ENCODE measurements around the gene FAM76B. TPM values are rescaled to one million over a fixed set of nuclear protein-coding genes. Genes with fewer than 3 reads are reported as not detected.

Gene FAM76B
- total RNA-seq, 1 donor from 2014 or later = 9.2 TPM

- DNase-seq (ENCODE audit: low spot score) = no peak
- intact Hi-C loops (cut with DNase I) = loop anchor here (5.0 kb wide), 1 partner anchor 593 kb away; the partner anchor contains the start of gene CCDC82
Observed at GRCh38 chr11:95794086-95794485, 4.5 kb upstream of the FAM76B start.

- intact Hi-C loops (cut with DNase I) = loop anchor here (5.0 kb wide), 1 partner anchor 594 kb away; the partner anchor contains the start of gene CCDC82
- DNase-seq (ENCODE audit: low spot score) = no peak
Observed at GRCh38 chr11:95793116-95793515, 3.5 kb upstream of the FAM76B start.

- no peak for DNase-seq (ENCODE audit: low spot score)
- intact Hi-C loops (cut with DNase I) = loop anchor here (5.0 kb wide), 1 partner anchor 595 kb away; the partner anchor contains the start of gene CCDC82
Observed at GRCh38 chr11:95792700-95793099, 3.1 kb upstream of the FAM76B start.

GRCh38 chr11:95792200-95792599 is 2.6 kb upstream of the FAM76B start:
- intact Hi-C loops (cut with DNase I) = loop anchor here (5.0 kb wide), 1 partner anchor 595 kb away; the partner anchor contains the start of gene CCDC82
- DNase-seq (ENCODE audit: low spot score) = no peak

GRCh38 chr11:95791709-95792033 is 2.1 kb upstream of the FAM76B start:
- intact Hi-C loops (cut with DNase I) = loop anchor here (5.0 kb wide), 1 partner anchor 596 kb away; the partner anchor contains the start of gene CCDC82
- DNase-seq (ENCODE audit: low spot score) = no peak

- intact Hi-C loops (cut with DNase I) = loop anchor here (5.0 kb wide), 1 partner anchor 596 kb away; the partner anchor contains the start of gene CCDC82
- peak; percentile 79 for DNase-seq (ENCODE audit: low spot score)
Observed at GRCh38 chr11:95790933-95791708, 1.5 kb upstream of the FAM76B start.

- peak; percentile 98 for DNase-seq (ENCODE audit: low spot score)
- intact Hi-C loops (cut with DNase I) = loop anchor here (5.0 kb wide), 1 partner anchor 597 kb away; the partner anchor contains the start of gene CCDC82
Observed at GRCh38 chr11:95790123-95790932, 746 bp upstream of the FAM76B start, which contains the start of gene CEP57. Gene CEP57 (plus strand): TSS chr11:95790498. CDS start chr11:95790699, 201 bp downstream.

- peak; percentile 75 for DNase-seq (ENCODE audit: low spot score)
- intact Hi-C loops (cut with DNase I) = no loop called here
Observed at GRCh38 chr11:95788921-95789505, 569 bp downstream of the FAM76B start.

GRCh38 chr11:95780544-95780943 is 9.0 kb downstream of the FAM76B start:
- intact Hi-C loops (cut with DNase I) = no loop called here
- no peak for DNase-seq (ENCODE audit: low spot score)

- intact Hi-C loops (cut with DNase I) = no loop called here
- DNase-seq (ENCODE audit: low spot score) = no peak
Observed at GRCh38 chr11:95778699-95779098, 10.9 kb downstream of the FAM76B start.

GRCh38 chr11:95776859-95777258 is 12.7 kb downstream of the FAM76B start:
- no peak for DNase-seq (ENCODE audit: low spot score)
- intact Hi-C loops (cut with DNase I) = no loop called here

- intact Hi-C loops (cut with DNase I) = no loop called here
- no peak for DNase-seq (ENCODE audit: low spot score)
Observed at GRCh38 chr11:95768521-95768920, 21.1 kb downstream of the FAM76B start.

- DNase-seq (ENCODE audit: low spot score) = no peak
- intact Hi-C loops (cut with DNase I) = no loop called here
Observed at GRCh38 chr11:95767498-95767897, 22.1 kb downstream of the FAM76B start.

GRCh38 chr11:95766701-95767100 is 22.9 kb downstream of the FAM76B start:
- intact Hi-C loops (cut with DNase I) = no loop called here
- DNase-seq (ENCODE audit: low spot score) = no peak

- DNase-seq (ENCODE audit: low spot score) = no peak
- intact Hi-C loops (cut with DNase I) = loop anchor here (2.0 kb wide), 1 partner anchor 612 kb away; no protein-coding TSS in a partner anchor
Observed at GRCh38 chr11:95764267-95764898, 25.2 kb downstream of the FAM76B start.

- intact Hi-C loops (cut with DNase I) = no loop called here
- DNase-seq (ENCODE audit: low spot score) = no peak
Observed at GRCh38 chr11:95762534-95762933, 27.0 kb downstream of the FAM76B start.

- no peak for DNase-seq (ENCODE audit: low spot score)
- intact Hi-C loops (cut with DNase I) = no loop called here
Observed at GRCh38 chr11:95760941-95761340, 28.6 kb downstream of the FAM76B start.

- DNase-seq (ENCODE audit: low spot score) = no peak
- intact Hi-C loops (cut with DNase I) = no loop called here
Observed at GRCh38 chr11:95751515-95751914, 38.1 kb downstream of the FAM76B start.

- no peak for DNase-seq (ENCODE audit: low spot score)
- intact Hi-C loops (cut with DNase I) = no loop called here
Observed at GRCh38 chr11:95750101-95750500, 39.5 kb downstream of the FAM76B start.
